HG03103 (cell line): ENCODE measurements around the gene FARSA.
A peak's percentile ranks its signal among the peaks of the same experiment; 100 is the strongest.
"Not testable (repeated sequence)": the region's sequence is repeated elsewhere in the genome, so short reads cannot be mapped to it uniquely, and the experiment has no call there.

Source experiments
- ATAC-seq: cut with Tn5 transposase; IDR thresholded peaks from one replicate; pipeline ENCODE4 v1.9.1; 2021; ENCODE audit warnings: low read depth; ENCODE audit not compliant: unreplicated experiment

Gene FARSA

DNA sequence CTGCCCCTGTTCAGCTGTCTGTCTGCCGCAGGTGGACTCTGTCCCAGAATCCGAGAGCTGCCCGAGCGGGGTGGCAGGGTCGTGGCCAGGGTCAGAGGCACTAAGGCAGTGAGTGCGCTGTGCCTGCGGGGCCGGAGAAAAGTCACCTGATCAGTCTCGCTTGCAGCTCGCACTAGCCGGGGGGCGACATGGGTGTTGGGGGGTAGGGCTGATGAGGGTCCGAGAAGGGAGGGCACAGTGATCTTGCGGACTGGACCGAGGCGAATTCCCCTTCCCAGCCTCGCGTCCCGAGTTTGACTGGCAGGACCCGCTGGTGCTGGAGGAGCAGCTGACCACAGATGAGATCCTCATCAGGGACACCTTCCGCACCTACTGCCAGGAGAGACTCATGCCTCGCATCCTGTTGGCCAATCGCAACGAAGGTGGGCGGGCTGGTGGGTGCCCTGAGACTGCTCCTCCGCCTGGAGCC lies 41.9 kb downstream of the FARSA start:
- ATAC-seq: no peak

DNA sequence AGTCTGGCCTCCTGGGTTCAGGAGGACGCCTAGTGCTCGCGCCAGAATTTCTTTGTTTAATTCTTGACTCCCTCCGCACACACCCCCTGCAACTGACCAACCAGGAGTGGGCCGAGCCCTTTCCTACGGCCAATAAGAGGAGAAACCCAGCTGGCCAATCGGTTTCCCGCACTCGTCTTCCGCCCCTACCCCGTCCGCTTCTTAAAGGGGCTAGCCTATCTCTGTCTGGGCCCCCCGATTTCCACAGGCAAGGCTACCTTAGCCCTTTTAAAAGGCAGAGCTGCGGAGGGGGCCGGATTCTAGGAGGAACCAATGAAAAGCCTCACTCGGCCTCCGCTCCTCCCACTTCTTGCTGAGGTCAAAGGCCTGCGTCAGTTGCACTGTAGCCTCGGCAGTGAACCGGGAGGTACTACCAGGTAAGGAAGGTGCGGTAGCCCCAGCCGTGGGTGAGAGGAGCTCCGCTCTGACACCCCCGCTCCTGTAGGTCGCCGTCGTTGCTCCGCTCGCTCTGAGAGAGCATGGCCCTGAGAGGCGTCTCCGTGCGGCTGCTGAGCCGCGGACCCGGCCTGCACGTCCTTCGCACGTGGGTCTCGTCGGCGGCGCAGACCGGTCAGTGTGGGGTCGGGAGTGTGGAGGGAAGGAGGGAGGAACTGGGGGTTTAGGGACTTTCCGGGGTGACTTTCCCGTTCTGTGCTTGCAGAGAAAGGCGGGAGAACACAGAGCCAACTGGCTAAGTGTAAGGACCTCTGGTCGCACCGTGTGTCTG lies 42.5 kb downstream of the FARSA start, which contains the start of gene GCDH:
Gene GCDH, plus strand, starts transcription at position 374 of the 766 bp plus-strand sequence. Its CDS starts 145 bp downstream, at position 519.
- peak; percentile 94 for ATAC-seq

DNA sequence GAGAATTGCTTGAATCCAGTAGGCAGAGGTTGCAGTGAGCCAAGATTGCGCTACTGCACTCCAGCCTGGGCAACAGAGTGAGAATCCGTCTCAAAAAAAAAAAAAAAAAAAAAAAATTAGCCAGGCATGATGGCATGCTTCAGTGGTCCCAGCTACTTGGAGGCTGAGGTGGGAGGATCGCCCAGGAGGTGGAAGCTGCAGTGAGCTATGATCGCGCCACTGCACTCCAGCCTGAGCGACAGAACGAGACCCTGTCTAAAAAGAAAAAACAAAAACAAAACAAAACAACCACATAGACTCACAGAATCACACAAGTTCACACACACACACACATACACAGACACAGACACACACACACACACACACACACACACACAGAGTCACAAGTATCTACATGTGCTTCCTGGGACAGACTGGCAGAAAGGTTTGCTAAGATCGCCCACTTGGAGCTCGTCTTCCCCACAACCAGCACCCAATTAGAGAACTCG lies 43.2 kb downstream of the FARSA start:
- not testable (repeated sequence) for ATAC-seq

DNA sequence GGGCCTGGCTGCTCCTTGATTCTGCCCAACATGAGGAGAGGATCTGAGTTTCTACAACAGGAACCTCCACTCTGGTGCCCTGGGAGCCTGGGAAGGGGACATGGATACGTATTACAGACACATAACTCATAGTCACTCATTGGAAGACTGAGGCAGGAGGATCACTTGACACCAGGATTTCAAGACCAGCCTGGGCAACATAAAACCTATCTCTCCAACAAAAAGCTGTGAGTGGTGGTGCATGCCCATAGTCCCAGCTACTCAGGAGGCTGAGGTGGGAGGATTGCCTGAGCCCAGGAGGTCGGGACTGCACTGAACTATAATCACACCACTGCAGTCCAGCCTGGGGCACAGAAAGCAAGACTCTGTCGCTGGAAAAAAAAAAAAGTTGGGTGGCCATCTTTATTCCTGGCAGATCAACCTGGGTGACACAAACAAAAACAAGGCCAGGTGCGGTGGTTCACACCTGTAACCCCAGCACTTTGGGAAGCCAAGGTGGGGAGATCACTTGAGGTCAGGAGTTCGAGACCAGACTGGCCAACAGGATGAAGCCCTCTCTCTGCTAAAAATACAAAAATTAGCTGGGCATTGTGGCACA lies 45.4 kb downstream of the FARSA start:
- ATAC-seq: no peak

DNA sequence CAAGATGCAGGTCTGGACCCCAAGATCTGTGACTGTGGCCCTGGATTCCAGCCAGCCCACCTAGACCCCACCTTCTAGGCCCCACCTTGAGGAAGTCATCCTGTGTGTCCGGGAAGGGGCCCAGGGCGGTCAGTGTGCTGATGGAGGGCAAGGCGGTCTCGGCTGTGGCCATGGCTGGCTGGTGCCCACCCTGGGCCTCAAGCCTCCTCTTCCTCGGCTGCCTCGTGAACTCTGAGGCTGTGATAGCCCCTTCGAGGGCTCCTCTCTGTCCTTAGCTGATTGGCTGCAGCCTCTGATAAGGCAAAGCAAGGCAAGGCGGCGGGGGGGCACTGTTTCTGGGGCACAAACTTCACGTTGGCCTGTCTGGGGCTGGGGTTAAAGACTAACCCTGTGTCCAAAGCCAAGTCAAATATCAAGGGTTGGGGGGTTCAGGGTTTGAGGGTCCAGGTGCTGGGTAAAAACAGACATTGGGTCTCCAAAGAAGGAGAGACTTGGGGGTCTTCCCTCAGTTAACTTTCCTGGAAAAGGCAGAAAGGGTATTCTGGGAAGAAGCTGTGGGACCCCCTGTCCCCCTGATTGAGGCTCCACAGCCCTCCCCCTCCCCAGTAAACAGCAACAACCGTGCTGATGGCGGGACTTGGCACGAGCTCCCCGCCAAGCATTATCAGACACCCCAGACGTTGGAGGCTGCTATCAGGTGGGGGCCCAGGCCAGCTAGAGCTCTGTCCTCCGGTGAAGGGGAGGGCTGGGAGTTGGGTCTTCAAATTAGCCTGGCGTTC lies 46.4 kb downstream of the FARSA start, which contains the start of gene KLF1:
Gene KLF1, minus strand, starts transcription at position 233 of the 779 bp plus-strand sequence. Its CDS starts 61 bp downstream, at position 172.
- no peak for ATAC-seq

DNA sequence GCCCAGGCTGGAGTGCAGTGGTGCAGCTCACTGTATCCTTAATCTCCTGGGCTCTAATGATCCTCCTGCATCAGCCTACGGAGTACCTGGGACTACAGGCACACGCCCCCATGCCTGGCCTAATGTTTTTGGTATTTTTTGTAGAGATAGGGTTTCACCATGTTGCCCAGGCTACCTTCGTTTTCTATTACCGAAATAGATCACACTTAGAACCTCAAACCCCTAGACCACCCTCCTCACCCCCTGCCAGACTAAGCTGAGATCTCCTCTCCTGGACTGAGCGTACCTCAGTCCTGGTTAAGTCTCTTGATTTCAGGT lies 46.9 kb downstream of the FARSA start:
- ATAC-seq: no peak

DNA sequence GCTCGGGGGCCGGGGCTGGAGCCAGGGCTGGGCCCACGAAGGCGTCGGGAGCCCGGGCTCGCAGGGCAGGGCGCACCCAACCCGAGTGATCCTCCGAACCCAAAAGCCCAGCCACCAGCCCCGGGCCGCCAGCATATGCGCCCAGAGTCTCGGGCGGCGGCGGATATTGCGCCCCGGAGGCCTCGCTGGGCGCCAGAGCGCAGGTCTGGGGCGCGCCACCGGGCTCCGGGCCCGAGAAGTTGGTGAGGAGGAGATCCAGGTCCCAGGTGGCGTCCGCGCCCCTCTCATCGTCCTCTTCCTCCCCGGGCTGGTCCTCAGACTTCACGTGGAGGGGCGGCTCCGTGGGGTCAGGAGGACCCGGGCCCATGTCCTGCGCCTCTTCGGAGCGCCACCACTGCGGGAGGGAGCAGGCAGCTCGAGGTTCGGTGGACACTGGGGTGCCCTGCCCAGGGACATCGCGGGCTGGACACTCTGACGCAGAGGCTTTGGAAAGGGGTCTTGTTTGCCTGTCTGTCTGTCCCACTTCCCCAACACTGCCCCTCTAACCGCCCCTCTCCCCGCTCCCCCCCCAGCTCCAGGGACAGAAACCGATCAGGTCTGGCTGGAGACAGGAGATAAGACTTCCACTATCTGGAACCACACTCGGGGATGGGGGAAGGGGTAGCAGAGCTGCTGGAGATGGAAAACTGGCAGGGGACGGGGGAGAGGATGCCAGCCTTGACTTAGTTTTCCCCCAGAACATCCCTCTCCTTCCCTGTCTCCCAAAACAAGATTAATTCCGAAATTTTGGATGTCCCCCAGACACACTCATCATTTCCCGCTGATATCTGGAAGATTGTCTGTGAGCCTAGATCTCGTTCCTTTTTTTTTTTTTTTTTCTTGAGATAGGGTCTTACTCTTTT lies 47.5 kb downstream of the FARSA start:
- ATAC-seq: no peak

DNA sequence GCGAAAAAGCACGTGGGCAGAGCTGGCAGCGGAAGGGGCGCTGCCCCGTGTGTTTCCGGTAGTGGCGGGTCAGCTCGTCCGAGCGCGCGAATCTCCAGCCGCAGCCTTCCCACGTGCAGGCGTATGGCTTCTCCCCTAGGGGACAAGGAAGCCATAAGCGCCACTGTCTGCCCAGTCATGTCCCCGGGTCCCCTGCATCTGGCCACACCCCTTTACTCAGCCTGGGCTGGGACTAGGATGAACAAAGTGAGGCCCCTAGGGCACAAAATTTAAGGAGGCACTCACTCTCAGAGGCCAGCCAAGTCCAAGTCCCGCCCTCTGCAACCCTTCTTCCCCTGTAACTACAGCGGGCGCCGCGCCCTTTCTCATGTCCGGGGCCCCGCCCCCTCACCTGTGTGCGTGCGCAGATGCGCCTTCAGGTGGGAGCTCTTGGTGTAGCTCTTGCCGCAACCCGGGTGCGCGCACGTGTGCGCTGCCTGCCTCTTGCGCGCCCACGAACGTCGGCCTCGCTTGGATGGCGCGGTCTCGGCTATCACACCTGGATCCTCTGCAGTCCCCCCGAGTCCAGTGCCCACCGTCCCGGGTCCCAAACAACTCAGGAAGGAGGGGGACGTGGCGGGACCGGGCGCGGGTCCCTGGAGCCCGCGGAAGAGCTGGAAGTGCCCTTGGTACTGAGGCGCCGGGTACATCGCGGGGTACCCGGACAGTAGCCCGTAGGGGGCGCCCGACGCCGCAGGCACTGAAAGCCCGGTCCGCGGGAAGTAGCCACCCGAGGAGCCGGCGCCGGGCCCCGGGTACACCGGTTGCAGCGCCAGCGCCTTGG lies 48.4 kb downstream of the FARSA start:
- ATAC-seq: no peak

DNA sequence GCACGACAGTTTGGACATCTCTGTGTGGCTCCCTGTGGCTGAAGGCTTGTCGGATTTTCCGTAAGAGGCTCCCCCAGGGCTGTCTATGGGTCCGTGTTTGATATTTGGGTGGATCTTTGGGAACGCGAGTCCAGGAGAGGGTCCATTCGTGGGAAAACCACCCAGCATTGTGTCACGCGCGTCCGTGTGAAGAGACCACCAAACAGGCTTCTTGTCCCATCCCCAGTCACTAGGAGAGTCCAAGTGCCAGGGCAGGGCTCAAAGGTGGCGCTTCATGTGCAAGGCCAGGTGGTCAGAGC lies 48.9 kb downstream of the FARSA start:
- ATAC-seq: no peak

DNA sequence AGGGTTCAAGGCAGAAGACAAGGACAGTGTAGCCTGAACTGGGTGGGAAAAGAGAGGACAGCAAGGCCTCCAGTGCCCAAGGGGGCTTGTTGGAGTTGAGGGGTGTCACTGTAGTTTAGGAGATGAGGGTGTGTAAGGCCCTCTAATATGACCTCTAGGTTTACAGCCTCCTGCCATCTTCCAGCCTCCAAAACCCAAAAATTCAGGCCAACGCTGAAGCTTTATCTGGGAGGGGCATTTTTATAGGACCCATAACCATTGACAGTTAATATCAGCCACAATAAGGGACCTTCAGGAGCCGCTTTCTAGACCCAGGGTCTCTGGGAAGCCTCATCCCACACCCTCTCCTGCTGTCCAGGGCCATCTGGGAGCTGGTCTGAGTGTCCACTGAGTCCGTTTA lies 49.3 kb downstream of the FARSA start:
- no peak for ATAC-seq

DNA sequence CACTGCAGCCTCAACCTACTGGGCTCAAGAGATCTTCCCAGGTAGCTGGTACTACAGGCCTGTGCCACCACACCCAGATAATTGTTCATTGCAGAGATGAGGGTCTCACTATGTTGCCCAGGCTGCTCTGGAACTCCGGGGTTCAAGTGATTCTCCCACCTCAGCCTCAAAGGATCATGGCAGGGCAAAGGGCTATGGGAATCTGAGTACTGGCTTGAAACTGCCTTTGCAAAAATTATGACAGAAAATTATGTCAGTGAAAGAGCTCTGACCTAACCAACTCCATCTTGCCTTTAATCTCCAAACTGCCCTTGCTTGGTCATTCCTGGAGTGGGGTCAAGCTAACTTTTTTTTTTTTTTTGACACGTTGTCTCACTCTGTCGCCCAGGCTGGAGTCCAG lies 50.9 kb downstream of the FARSA start:
- ATAC-seq: no peak

DNA sequence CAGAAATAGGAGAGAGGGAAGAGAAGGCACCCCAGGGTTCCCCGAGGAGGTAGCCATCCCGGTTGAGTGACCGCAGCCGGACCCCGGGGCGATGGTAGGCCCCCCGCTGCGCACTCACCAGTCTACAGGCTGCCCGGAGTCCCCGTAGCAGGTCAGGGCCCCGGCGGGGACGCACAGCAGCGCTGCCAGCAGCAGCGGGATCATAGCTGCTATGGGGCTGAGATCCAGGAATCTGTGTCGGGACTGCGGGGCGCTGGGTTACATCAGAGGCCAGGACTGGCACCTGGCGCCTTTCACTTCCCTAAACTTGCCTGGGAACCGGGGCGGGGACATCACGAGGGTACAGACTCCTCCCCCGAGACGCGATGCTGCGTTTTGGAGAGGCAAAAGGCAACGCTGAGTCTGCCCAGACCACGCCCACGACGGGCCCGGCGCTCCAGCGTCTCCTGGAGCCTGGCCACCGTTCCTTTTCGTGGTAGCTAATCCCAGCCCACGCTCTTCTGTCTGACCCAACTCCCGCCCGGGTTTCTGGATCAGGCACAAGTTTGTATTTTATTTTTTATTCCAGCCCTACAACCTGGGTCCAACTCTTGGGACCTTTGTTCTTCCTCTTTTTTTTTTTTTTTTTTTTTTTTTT lies 52.2 kb downstream of the FARSA start, which contains the start of gene DNASE2:
Gene DNASE2, minus strand, starts transcription at position 278 of the 637 bp plus-strand sequence. Its CDS starts 74 bp downstream, at position 204.
- peak; percentile 66 for ATAC-seq

DNA sequence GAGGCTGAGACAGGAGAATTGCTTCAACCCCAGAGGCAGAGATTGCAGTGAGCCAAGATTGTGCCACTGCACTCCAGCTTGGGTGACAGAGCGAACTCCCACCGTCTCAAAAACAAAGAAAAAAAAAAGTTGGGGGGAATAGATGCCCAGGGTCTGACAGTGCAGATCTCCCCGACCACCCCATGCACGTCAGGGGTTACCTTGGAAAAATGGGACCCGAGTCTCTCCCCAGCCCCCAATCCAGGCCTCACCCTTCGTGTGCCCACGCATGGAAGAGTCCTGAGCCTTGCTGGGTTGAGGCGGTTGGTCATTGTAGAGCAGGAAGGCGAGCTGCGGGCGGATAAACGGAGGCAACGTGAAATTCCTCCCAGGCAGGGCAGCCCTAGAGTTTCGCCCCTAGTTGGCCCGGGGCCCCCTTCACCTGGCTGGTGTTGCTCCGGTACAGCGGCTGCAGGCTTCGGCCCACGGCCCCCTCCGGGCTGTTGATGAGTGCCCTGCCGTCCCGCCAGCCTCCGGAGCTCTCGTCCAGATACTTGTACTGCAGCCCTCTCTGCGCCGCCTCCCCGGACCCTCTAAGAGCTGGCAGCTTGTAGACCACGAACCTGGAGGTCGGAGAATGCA lies 52.9 kb downstream of the FARSA start:
- ATAC-seq: no peak

DNA sequence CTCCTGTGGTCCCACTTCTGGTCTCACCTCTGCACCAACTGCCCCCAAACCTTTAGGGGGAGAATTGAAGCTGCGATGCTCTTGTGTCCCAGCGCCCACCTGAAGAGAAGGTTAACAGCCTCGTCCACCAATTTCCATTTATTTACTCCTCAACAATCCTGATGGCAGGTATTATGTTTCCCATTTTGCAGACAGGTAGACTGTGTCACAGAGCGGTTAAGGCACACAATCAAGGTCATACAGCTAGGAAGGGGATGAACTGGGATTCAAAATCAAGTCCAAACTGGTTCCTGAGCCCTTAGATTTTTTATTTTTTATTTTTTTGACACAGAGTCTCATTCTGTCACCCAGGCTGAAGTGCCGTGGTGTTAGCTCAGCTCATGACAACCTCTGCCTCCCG lies 58.4 kb downstream of the FARSA start:
- no peak for ATAC-seq

DNA sequence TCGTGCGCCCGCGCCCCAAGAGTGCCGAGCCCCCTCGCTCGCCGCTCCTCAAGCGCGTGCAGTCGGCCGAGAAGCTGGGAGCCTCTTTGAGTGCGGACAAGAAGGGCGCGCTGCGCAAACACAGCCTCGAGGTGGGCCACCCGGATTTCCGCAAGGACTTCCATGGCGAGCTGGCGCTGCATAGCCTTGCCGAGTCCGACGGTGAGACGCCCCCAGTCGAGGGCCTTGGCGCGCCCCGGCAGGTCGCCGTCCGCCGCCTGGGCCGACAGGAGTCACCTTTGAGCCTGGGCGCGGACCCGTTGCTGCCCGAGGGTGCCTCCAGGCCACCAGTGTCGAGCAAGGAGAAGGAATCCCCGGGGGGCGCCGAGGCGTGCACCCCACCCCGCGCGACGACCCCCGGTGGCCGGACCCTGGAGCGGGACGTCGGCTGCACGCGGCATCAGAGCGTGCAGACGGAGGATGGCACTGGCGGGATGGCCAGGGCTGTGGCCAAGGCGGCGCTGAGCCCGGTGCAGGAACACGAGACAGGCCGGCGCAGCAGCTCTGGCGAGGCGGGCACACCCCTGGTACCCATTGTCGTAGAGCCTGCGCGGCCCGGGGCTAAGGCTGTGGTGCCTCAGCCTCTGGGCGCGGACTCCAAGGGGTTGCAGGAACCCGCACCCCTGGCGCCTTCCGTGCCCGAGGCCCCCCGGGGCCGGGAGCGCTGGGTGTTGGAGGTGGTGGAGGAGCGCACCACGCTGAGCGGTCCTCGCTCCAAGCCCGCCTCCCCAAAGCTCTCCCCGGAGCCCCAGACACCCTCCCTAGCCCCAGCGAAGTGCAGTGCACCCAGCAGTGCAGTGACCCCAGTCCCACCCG lies 59.4 kb downstream of the FARSA start:
- ATAC-seq: no peak

DNA sequence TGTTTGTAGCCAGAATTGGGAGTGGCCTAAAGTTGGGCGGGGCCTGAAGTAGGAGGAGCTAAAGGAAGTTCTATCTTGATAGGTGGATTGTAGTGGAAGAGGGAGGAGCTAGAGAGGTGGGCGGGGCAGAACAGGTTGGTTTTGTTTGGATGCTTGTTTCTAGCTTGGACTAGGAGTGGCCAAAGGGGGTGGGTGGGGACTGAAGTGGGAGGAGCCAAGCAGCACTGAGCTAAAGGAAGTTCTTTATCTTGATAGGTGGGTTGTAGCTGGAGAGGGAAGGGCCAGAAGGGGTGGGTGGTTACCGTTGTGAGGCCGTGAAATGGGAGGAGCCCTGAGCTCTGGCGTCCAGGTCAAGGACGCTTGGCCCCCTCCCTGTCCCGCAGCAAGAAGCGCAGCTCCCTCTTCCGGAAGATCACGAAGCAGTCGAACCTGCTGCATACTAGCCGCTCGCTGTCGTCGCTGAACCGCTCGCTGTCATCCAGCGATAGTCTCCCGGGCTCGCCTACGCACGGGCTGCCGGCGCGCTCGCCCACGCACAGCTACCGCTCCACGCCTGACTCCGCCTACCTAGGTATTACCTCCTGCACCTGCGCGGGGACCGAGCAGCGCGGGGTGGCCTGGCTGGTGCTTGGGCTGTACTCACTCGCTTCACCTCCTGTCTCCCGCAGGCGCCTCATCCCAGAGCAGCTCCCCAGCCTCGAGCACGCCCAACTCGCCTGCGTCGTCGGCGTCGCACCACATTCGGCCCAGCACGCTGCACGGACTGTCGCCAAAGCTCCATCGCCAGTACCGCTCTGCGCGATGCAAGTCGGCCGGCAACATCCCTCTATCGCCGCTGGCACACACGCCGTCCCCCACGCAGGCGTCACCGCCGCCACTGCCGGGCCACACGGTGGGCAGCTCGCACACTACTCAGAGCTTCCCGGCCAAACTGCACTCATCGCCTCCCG lies 60.3 kb downstream of the FARSA start:
- no peak for ATAC-seq
